Measurements from ENCODE around the gene SERAC1.

Gene SERAC1

DNA sequence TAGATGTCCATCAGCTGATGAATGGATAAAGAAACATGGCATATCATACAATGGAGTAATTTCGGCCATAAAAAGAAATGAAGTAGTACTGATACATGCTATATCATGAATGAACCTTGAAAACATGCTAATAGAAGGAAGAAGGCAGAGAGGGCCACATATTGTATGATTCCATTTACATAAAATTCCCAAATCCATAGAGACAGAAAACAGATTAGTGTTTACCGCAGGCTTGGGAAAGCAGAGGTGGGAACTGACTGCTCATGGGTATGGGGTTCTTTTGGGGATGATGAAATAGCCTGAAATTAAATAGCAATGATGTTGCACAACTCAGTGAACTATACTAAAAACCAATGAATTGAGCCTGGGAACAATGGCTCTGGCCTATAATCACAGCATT is 58.3 kb downstream of the SERAC1 start:
- no peak for DNase-seq (ENCODE audit: low read depth in 1 of 2, low spot score in 1 of 2)
- Histone ChIP-seq H3K27ac (replicated peaks) (no peak overlapping the region), H3K27me3 (ENCODE audit: insufficient read depth, poor library complexity, severe bottlenecking) (no peaks in the 10 kb centered on the region), H3K4me3 (replicated peaks; ENCODE audit: insufficient read depth, low read length) (no peak overlapping the region)
- TF ChIP-seq POLR2AphosphoS5 (IDR thresholded peaks at IDR 0.05; ENCODE audit: low read depth): no peak
- TF ChIP-seq, protein P1, sequence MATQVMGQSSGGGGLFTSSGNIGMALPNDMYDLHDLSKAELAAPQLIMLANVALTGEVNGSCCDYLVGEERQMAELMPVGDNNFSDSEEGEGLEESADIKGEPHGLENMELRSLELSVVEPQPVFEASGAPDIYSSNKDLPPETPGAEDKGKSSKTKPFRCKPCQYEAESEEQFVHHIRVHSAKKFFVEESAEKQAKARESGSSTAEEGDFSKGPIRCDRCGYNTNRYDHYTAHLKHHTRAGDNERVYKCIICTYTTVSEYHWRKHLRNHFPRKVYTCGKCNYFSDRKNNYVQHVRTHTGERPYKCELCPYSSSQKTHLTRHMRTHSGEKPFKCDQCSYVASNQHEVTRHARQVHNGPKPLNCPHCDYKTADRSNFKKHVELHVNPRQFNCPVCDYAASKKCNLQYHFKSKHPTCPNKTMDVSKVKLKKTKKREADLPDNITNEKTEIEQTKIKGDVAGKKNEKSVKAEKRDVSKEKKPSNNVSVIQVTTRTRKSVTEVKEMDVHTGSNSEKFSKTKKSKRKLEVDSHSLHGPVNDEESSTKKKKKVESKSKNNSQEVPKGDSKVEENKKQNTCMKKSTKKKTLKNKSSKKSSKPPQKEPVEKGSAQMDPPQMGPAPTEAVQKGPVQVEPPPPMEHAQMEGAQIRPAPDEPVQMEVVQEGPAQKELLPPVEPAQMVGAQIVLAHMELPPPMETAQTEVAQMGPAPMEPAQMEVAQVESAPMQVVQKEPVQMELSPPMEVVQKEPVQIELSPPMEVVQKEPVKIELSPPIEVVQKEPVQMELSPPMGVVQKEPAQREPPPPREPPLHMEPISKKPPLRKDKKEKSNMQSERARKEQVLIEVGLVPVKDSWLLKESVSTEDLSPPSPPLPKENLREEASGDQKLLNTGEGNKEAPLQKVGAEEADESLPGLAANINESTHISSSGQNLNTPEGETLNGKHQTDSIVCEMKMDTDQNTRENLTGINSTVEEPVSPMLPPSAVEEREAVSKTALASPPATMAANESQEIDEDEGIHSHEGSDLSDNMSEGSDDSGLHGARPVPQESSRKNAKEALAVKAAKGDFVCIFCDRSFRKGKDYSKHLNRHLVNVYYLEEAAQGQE (IDR thresholded peaks at IDR 0.05; ENCODE audit: insufficient replicate concordance, low read depth): no peak
- no peak for TF ChIP-seq GABPA (IDR thresholded peaks at IDR 0.05; ENCODE audit: low read depth)
- no peak for TF ChIP-seq SPI1 (IDR thresholded peaks at IDR 0.05; ENCODE audit: borderline replicate concordance, low read depth)
- TF ChIP-seq, protein P2, sequence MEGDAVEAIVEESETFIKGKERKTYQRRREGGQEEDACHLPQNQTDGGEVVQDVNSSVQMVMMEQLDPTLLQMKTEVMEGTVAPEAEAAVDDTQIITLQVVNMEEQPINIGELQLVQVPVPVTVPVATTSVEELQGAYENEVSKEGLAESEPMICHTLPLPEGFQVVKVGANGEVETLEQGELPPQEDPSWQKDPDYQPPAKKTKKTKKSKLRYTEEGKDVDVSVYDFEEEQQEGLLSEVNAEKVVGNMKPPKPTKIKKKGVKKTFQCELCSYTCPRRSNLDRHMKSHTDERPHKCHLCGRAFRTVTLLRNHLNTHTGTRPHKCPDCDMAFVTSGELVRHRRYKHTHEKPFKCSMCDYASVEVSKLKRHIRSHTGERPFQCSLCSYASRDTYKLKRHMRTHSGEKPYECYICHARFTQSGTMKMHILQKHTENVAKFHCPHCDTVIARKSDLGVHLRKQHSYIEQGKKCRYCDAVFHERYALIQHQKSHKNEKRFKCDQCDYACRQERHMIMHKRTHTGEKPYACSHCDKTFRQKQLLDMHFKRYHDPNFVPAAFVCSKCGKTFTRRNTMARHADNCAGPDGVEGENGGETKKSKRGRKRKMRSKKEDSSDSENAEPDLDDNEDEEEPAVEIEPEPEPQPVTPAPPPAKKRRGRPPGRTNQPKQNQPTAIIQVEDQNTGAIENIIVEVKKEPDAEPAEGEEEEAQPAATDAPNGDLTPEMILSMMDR (IDR thresholded peaks at IDR 0.05; ENCODE audit: insufficient read depth, low read length): no peak

DNA sequence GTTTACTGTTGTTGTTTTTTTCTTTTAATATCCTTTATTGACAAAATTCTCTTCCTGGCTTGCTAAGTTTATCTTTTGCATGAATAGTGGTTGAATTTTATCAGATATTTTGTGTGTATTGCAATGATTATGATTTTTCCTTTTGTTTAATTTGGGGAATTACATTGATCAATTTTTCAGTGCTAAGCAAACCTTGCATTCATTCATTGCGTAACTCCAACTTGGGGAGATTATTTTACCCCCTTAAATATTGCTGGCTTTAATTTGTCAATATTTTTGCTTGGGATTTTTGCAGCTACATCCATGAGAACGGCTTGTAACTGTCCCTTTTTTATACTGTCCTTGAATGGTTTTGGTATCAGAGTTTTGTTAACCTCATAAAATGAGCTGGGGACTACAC is 63.4 kb downstream of the SERAC1 start:
- Histone ChIP-seq H3K27ac (replicated peaks) (no peak overlapping the region), H3K4me3 (replicated peaks; ENCODE audit: insufficient read depth, low read length) (no peak overlapping the region), H3K27me3 (ENCODE audit: insufficient read depth, poor library complexity, severe bottlenecking) (no peaks in the 10 kb centered on the region)
- DNase-seq (ENCODE audit: low read depth in 1 of 2, low spot score in 1 of 2): no peak
- TF ChIP-seq, protein P2 (IDR thresholded peaks at IDR 0.05; ENCODE audit: insufficient read depth, low read length): no peak
- TF ChIP-seq, protein P1 (IDR thresholded peaks at IDR 0.05; ENCODE audit: insufficient replicate concordance, low read depth): no peak
- TF ChIP-seq POLR2AphosphoS5 (IDR thresholded peaks at IDR 0.05; ENCODE audit: low read depth): no peak
- no peak for TF ChIP-seq SPI1 (IDR thresholded peaks at IDR 0.05; ENCODE audit: borderline replicate concordance, low read depth)
- TF ChIP-seq GABPA (IDR thresholded peaks at IDR 0.05; ENCODE audit: low read depth): no peak

DNA sequence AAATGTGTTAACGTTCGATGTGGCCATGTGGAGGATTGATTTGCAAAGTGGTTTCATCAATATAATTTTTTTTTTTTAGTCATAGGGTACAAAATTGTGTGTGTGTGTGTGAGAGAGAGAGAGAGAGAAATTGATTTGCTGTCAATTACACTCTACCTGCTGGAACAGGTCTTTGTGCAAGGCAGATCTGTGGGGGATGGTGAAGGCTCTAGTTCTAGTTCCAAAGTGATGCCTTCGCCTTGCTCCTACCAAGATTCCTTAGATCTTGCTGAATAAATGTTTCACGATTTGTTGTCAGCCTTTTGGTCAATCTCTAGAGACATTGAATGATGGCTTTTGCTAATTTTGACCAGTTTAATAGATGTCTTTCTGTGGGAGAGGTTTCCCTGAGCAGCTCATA is 64.8 kb downstream of the SERAC1 start:
- H3K4me3 ChIP-seq (replicated peaks; ENCODE audit: insufficient read depth, low read length): no peak overlapping the region
- H3K27me3 ChIP-seq (ENCODE audit: insufficient read depth, poor library complexity, severe bottlenecking): no peaks in the 10 kb centered on the region
- TF ChIP-seq, protein P2 (IDR thresholded peaks at IDR 0.05; ENCODE audit: insufficient read depth, low read length): no peak
- no peak for TF ChIP-seq GABPA (IDR thresholded peaks at IDR 0.05; ENCODE audit: low read depth)
- TF ChIP-seq, protein P1 (IDR thresholded peaks at IDR 0.05; ENCODE audit: insufficient replicate concordance, low read depth): no peak
- TF ChIP-seq SPI1 (IDR thresholded peaks at IDR 0.05; ENCODE audit: borderline replicate concordance, low read depth): no peak
- TF ChIP-seq POLR2AphosphoS5 (IDR thresholded peaks at IDR 0.05; ENCODE audit: low read depth): no peak
- H3K27ac ChIP-seq (replicated peaks): no peak overlapping the region
- no peak for DNase-seq (ENCODE audit: low read depth in 1 of 2, low spot score in 1 of 2)

Data from HL-60 (cell line).